Measurements from ENCODE around the gene RHOU.

RHOU gene

DNA sequence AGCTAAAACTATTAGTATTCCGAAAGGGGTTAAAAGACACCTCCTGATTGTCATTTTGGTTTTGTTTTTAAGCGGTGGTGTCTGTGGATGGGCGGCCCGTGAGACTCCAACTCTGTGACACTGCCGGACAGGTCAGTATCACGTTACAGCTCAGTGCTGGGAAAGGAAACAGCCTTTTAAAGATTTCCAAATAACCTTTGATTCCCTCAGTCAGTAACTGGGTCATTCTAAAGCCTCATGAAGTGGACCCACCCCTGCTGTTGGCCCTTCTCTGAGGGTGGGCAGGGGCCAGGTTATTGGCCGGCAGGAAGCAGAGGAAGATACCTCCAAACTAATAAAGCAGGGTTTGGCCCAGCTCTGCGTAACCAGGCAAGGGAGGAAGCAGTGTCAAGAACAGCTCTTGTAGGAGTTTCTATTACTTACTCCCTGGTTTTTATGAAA, 2.3 kb downstream of the RHOU start:
- no peak for DNase-seq (ENCODE audit: low read depth)

DNA sequence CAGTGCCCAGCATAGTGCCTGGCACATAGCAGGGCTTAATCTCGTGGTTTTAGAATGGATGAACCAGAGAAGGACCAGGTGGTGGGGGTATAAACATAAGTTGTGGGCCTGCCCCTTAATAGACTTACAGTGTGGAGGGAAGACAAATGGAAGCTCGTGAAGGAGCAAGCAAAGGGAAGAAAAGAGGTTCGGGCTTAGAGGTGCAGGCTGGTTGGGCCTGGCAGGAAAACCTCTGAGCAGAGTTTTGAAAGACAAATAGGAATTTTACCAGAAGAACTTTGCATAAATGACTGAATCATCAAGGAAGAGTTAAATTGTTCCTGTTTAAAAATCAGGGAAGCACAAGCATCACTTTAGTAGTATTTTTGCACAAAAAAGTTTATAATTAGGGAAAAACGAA, 4.5 kb downstream of the RHOU start:
- no peak for DNase-seq (ENCODE audit: low read depth)

DNA sequence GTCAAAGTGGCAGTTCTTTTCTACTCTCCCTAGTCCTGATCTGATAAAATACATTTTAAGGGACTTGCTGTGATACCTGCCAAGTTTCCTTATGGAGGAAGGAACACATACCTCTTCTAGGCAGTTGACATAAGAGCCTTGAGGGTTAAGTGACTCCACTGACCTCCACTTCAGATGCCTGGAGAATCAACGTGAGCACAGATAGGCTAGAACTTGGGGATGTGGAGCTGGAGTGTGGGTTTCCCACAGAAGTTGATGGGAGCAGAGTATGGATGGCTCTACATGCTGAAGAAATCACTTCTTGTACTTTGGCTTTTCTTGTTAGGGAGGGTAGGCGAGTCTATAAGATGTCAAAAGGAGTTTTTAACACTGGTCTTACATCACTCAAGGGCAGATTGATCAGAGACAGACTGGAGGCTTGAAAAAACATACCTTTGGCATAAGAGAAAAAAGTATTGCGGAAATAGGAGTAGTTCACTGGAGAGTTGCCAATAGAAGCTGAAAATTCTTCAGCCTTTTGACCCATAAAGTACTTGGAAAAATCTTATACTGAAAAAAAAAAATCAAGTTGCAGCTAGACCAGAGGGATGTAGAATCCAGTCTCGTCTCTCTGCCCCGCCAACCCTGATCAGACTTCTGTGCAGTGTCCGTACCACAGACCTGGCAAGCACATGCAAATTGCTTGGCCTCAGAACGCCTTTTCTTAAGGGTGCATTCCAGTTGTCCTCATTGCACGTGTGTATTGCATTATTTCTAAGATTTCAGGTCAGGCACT, 5.5 kb downstream of the RHOU start:
- DNase-seq (ENCODE audit: low read depth) = no peak

DNA sequence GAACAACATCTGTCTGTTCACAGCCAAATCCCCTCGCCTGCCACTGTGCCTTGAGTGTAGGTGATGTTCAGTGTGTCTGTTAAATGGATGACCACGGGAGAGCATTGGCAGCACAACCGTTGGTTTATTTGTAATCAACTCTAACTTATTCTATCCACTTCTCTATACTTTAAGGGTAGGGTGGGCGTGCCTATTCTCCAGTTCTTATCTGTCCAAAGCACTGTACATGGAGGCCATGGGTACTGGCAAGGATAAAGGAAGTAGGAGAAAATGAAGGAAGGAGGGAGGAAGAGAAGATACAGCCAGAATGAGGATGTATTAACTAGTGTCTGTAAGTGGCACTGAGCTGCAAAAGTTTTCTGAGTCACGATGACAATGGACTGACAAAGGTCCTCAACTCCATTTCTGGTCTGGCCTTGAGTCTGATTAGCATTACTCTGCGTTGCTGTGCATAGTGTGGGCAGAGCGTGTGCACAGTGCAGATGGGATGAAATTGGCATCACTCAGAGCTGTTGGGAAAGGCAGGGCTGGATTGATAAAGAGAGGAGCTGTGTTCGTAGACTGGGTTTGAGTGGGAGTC, 7.1 kb downstream of the RHOU start:
- no peak for DNase-seq (ENCODE audit: low read depth)

DNA sequence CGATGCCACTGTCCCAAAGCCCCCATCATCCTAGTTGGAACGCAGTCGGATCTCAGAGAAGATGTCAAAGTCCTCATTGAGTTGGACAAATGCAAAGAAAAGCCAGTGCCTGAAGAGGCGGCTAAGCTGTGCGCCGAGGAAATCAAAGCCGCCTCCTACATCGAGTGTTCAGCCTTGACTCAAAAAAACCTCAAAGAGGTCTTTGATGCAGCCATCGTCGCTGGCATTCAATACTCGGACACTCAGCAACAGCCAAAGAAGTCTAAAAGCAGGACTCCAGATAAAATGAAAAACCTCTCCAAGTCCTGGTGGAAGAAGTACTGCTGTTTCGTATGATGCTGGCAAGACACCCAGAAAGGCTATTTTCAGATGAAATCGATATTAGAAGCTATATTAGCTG, 8.1 kb downstream of the RHOU start:
- no peak for DNase-seq (ENCODE audit: low read depth)

DNA sequence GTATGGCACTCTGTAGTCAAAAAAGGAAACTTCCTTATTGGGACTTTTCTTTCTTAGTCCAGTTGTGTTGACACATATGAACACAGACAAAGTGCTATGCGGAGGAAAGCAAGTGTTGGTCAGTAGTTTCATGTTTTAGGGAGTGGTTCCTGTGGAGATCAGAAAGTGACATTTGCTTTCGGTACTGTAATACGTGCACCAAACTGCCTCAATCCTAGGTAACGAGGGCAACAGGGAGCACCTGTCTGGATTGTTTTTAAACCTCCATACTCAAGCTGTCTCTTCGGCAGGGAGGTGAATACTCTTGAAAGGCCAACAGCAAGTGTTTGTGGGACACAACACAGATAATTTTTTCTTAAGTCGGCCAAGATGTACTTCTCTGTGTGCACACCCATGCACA, 9.1 kb downstream of the RHOU start:
- DNase-seq (ENCODE audit: low read depth) = no peak

DNA sequence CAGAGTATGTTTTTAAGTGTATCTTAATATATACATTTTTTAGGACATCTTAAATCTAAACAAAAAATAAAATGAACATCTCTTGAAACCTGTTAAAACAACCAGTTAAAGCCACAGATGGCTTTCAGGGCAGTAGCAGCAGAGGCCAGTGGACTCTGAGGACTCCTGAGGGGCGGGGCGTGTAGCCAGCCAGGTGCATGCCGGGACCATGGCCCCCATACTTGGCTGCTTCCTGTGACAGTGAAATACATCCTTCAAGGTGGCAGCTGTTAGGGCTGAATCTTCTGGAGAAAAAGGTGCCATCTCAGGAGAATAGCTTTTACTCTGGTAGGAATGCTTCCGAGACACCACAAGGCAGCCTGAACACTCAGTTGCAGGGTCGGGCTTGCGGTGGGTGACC, 9.6 kb downstream of the RHOU start:
- no peak for DNase-seq (ENCODE audit: low read depth)

DNA sequence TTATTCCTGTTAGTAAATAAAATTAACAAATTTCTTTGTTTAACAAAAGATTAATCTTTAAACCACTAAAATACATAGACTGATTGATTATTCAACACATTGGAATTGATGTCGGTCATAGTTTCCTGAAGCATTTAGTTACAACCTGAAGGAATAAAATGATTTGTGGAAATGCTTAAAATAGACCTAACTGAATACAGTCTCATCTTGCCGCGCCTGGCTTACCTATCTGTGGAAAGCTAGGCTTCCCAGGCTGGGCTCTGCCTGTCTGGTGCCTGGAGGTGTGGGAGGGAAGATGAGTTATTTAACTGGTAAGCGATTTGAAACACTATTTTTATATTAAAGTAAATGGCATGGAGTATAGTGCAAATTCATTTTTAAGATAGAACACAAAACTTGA, 10.2 kb downstream of the RHOU start:
- no peak for DNase-seq (ENCODE audit: low read depth)

DNA sequence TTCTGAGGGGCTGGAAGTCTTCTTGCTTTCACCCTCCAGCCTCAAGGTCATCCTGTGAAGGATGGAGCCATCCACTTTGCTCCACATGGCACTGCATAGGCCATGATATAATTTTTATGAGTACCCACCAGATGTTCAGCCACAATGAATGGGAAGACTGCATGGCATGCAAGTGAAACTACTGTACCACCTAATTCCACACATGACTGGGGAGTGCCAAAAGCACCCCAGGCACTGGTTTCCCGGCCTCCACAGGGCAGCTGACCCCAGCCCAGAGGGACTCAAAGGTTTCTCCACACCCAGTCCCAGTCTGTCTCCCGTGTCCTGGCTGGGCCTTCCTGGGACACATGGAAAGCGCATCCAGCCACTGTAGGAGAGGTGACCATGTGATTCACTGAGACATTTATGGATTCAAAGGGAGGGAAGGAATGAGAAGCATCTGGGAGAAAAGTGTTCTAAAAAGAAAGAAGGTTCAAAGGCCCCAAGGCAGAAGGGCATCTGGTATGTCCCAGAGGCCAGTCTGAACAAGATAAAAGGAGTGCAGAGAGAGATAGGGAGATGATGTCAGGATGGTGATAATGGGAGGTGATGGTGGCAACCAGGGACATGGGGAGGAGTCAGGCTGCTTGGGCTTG, 12.1 kb downstream of the RHOU start:
- no peak for DNase-seq (ENCODE audit: low read depth)

DNA sequence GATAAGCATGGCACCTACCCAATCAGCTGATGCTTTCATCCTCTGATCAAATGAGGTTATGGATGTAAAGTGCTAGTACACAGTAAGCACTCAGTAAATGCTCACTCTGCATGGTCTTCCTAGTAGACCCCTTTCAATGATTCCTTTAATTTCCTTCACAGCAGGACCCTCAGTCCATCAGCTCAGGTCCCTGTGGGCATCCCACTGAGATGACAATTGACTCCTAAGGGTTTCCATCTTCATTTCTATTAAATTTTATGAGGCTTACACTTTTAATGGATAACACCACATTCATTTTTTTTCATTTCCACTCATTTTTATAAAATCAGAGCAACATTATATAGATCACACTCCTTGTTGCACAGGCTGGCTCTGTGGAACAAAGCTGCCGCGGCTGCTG, 12.8 kb downstream of the RHOU start:
- DNase-seq (ENCODE audit: low read depth) = no peak

DNA sequence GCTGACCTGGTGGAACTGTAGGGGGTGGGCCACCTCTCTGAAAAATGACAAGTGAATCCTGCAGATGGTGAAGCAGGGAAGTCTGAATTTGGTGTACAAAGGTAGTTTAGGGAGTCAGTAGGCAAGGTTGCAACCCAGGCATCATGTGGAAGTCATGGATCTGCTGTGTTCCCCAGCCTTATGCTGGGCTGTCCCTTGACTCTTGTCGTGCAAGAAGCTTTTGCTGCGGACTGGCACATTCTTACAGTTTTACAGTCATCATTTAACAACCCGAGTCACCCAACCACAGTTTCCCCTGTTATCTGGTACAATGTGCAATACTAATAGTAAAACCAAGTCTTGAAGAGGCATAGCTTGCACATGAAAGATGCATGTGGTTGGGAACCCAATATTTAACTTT, 13.2 kb downstream of the RHOU start:
- DNase-seq (ENCODE audit: low read depth) = no peak

DNA sequence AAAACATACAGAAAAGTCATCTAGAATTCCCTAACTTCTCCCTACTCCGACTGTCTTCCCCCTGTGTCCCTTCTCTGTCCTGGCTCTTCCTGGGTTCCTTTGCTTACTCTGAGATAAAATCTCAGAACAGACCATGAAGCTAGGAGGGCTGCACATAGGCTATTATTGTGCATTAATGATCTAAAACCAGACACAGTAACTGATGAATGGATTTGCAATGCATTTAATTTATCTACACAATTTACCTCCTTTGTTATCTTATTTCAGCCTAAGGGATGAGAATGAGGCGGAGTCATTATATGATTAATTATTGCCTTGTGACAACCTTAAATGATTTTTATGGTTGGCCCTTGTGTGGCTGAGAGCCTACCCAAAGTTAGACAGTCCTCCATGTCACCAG, 14.5 kb downstream of the RHOU start:
- no peak for DNase-seq (ENCODE audit: low read depth)

DNA sequence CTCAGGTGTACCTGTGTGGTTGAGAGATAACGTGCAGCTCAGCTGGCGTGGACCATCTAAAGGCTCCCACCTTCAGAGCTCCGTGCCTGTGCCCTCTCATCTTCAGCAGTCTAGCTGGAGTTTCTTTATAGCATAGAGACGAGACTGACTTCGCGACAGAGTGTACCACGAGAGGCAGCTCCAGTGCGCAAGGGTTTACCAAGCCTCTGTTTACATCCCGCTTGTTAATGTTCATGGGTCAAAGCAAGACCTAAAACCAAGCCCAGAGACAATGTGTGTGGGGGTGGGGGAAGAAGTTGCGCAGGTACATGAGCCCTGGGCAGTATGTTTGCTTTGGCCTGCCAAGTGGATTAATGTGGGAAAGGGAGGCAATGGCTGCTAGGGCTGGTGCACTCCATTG, 15.6 kb downstream of the RHOU start:
- no peak for DNase-seq (ENCODE audit: low read depth)

DNA sequence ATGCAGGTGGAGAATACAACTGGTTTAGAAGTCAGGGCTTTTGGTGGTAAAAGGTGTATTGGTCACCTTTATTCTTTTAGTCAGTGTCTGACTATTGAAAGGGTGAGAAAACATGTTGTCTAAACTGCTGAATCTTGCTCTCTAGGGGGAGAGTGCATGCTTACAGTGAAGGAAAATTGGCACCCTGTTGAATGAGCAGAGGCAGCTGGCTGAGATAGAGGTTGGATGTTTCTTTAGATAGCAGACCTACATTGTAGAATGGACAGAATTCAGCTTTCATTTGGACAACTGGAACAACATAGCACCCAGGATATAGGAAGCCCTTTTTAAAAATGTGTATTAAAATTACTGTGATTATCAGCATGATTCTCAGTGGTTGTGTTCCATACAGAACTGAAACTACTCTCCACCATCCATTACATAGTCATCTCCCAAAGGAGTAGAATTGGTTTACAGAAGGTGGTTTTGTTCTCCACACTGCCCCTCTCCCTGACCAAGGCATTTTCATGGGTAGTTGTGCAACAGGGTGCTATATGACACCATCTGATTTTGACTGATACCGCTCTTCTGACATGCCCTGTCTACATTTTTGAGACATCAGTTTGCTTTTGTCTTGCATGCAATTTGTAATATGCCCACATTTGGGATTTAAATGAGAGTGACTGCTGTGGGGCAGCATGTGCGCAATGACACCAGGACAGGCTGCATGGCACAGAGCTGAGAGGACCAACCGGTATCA, 16.2 kb downstream of the RHOU start:
- no peak for DNase-seq (ENCODE audit: low read depth)

DNA sequence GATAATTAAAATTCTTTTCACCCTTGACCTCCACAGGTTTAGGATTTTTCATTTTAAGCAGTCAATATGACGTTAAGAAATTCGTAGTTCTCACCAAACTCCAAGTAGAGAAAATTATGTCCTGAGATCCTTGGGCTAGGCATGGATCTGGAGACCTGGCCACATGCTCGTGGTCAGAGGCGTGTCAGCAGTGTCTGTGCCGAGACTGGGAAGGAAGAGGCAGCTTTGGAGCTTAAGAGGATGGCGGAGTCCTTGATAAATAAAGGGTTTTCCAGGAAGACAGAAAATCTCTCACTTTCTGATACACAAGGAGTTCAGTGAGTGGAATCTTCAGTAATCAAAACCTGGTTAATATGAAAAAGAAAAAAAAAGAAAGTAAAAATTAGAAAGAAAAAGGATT, 17.0 kb downstream of the RHOU start:
- no peak for DNase-seq (ENCODE audit: low read depth)

DNA sequence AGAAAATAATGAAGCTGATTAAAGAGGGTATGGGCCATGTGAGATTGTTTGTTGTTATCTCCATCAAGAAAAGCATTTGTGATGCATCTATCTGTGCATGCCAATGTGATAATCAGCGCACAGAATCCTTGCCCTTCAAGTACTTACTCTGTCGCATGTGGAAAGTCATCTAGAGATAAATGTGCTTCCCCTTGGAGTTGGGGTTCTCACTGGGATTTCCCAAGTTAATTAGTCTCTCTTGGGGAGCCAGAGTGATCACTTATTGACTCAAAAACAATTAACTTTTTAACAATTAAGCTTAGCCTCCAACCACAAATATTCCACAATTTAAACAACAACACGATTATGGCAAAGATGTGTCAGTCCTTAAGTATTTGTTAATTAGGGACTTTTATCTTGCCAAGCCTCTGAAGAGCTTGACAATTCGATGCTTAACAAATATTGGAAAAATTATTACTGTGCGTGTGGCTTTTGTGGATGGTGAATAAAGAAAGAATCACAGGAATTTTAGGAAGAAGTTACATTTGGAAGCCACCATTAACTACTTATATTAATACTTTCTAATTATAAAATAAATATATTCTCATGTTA, 17.5 kb downstream of the RHOU start:
- no peak for DNase-seq (ENCODE audit: low read depth)

DNA sequence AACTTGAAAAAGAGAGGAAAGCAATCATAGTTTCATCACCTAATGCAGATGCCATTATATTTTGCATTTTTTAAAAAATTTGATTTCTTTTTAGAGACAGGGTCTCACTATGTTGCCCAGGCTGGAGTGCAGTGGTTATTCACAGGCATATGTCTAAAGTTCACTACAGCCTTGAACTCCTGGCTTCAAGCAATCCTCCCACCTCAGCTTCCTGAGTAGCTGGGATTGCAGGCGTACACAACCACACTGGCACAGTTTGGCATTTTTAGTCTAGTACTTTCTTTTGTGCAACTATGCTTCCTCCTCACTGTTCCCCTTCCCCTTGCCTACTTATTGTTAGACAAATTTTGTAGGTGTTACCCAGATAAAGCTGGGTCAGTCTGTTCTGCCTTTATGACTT, 18.0 kb downstream of the RHOU start:
- no peak for DNase-seq (ENCODE audit: low read depth)

DNA sequence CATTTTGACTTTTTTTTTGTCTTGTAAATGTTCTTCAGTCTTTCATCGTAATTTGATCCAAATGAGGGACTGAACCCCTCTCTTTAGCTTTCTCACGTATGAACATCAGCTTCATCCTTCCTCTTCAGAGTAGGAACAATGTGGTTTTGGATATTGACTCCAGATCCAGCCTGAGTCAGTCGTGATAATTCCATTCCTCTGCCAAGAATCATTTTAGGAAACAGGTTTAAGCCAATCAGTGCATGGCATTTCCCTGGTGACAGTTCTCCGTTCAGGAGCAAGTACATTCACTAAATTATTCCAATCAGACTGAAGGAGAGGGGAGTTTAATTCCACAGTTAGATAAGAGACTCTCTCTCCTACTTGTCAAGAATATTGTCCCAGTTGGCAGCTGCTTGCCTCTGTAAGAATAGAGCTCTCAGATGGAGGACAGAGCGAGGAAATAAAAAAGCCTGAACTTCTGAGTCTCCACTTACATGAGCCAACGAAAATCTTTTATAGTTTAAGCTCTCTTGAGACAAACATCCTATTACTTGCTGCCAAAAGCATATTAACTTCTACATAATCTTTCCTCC, 18.6 kb downstream of the RHOU start:
- DNase-seq (ENCODE audit: low read depth) = no peak

DNA sequence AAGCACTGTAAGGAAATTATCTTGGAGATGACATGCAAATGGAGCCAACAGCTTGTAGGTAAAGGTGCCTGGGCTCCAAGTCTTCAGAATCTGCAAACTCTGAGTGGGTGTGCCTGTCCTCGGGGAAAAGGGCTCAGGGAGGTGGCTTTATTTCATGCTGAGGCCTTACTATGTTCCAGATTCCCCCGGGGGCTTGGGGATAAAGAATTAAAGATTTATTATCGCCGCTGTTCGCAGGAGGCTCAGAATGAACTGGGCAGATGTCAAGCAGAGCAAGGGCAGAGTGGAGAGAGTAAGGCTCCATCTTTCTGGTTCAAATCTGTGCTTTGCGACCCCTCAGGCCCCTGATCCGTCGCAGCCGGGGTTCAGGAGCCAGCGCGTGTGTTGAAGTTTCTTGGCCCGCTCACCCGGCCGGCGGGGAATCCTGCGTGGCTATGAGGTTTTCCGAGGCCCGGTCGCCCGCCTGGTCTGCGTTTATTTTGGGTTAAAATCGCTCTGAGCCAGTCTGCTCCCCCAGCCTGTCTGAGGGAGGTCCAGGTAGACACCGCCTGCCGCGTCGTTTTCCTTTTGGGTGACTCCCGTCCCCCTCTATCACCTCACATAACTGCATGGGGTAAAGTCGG, 19.5 kb downstream of the RHOU start:
- DNase-seq (ENCODE audit: low read depth) = no peak

DNA sequence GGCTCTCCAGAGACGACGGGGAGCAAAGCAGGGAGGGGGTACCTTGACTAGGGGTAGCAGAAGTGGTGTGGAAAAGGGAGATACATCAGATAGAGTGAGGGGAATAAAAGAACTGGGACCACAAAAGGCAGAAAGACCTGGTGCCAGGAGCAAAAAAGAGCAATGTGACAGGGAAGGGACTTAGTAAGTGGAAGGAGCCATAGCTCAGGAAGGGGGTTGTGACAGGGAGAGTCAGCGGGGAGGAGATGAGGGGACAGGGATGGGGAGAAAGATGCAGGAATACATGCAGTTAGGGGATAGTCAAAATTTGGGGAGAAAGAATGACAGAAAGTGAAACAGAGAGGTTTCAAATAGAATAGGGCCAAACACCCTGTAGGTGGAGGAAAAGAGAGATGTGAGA, 20.5 kb downstream of the RHOU start:
- no peak for DNase-seq (ENCODE audit: low read depth)

DNA sequence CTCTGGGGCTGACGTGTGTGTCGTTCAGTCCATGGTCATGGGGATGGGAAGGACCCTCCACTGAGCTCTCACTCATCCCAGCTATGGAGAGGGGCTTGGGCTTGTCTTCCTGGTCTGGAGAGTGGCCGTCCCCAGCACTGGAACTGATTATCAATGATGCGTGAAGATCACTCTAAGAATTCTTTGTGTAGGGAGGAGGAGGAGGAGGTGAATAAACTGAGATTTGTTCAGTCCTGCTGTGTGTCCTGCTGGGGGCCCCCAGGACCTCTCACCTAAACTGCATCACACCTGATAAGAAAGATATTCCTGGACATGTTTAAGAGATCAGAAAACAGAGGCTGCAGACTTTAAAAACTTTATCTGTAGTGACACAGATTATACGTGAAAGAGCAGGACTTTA, 21.2 kb downstream of the RHOU start:
- DNase-seq (ENCODE audit: low read depth) = no peak

DNA sequence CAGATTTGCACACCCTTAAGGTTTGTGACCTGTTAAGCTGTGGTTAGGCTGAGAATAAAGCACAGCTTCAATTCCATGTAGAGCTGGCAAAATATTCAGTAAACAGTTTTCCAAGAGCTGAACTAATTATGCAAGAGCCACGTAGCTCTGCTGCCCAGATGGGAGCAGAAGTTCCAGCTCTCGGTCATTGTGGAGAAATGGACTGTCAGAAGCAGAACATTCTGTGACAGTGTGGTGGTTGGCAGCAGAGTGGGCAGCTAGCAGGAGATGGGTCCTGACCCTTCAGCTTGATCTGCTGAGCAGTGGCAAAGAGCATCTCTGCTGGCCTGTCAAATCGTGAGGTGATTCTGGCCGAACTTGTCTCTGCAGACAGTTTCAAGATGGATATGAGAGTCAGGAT, 23.2 kb downstream of the RHOU start:
- no peak for DNase-seq (ENCODE audit: low read depth)
